GM19240 (cell line): ENCODE results near the gene NPR2.
A peak's percentile ranks its signal among the peaks of the same experiment; 100 is the strongest.

ENCODE experiments used
- DNase-seq: peaks from one replicate; pipeline ENCODE4 v3.0.0; 2011; ENCODE audit warnings: low spot score; ENCODE audit not compliant: insufficient read length

The NPR2 gene

DNA sequence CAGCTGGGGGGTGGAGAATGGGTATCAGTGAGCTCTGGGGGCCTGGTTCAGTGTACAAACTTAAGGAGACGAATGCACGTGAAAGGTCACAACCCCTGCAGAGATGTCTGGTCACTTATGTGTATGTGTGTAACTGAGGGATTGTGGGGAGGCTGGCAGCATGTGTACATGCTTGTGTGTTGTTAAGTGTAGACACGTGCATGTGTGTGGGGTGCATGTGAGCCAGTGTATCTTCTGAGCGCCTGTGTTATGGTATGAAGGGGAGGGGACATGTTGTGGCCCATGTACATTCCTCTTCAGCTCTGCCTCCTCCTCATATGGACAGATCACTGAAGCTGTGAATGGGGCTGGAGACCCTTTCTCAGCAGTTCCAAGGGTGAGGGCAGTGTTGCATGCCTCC, 39.6 kb downstream of the NPR2 start:
- DNase-seq: no peak

DNA sequence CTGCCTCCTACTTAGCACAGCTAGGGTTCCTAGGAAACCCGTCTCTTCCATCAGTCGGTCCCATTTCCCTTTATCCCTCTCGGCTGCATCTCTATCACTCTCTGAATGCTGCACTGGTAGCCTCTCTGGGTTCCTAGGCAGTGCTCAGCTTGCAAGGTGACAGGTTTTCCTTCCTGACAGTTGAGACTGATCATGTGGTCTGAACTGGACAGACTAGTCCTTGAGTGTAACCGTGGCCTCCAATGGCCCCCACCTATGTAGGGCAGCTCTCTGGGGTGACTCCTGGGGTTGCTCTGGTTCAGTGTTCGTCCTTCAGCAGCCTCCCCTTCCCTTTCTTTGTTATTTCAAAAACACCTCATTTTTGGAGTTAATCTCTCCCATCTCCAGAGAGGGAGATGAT, 41.4 kb downstream of the NPR2 start:
- DNase-seq: no peak

DNA sequence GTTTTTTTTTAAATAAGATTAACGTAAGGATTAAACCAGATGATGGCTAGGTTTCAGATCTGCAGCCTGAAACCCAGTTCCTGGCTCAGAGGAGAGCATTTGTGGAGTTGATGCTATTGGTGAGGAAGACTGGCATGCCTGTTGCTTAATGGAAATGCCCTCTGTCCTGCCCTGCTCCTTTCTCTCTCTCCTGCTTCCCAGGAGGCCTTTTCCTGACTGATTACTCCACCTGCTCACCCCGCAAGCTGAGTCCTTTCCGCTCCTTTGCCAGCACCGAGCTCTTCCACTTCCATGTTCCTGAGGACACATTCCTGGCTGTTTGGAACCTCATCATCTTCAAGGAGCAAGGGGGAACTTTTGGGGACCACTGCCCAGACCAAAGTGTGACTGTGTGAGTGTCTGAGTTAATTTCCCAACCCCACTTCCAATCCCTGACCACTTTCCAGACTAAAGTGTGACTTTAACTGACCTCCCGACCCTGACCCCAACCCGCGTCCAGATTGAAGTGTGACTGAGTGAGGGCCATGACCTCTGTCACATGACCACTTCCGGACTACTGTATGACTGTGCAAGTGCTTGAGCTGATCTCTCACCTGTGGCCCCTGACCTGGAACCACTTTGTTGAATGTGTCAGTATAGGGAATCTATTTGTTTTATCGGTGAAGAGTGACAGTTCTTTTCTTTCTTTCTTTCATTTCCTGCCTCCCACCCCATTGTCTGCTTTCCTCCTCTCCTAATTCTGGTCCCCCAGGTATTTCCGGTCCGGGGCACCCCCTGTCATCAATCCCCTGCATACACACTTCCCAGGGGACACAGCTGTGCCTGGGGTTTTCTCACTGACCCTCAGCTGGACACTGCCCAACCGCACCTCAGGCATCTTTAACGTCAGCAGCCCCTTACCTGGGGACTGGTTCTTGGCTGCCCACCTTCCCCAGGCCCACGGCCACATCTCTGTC, 43.1 kb downstream of the NPR2 start:
- DNase-seq: no peak

DNA sequence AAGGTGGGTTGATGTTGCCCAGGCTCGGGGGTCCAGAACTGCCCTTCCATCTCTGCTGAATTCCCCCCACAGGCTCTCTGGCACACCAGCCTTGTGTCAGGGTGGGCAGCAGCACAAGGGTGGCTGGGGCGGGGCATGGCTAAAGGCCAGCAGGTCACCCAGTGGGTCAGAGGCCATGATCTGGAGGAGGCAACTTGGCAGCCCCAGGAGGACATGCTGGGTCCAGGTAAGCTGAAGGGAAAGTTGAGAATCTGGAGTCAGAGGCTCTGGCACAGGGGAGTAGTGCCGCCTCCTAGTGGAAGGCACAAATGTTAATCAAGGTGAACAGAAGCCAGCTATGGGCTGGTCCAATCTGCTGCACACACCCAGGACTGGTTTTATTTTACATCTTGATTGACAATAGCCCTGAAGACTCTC, 43.8 kb downstream of the NPR2 start:
- DNase-seq: no peak

DNA sequence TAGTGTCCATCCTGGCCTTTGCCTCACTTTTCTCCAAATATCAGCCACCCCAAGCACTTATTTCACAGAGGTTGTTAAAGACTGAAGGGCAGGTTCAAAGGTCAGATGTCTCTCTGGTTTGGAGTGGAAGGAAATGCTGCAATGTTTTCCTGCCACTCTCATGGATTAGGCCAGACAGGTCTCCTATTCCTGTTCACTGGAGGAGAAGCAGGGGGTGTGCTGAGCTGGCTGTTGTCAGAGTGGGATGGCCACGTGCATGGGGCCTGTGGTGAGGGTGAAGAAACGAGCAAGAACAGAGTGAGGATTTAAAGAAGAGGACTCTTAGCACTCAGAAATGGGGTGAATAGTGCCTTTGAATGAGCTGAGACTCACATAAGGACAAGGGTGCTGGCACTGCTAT, 44.4 kb downstream of the NPR2 start:
- no peak for DNase-seq

DNA sequence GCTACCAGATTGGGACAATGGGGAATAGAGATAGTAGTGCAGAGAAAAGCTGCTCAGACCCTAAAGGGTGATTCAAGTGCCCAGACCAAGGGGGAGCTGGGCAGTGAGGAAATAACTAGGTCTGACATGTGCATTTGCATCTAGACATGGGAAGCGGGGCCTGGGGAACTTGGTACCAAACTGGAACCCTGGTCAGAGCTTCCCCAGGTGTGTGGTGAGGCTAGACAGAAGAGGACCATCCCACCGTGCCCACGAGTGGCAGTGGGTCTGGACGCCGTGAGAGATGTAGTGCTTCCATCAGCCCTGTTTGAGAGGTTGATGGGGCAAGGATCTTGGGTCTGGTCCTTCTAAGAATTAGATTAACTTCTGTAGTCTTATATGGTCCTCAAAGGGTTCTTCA, 45.2 kb downstream of the NPR2 start:
- no peak for DNase-seq

DNA sequence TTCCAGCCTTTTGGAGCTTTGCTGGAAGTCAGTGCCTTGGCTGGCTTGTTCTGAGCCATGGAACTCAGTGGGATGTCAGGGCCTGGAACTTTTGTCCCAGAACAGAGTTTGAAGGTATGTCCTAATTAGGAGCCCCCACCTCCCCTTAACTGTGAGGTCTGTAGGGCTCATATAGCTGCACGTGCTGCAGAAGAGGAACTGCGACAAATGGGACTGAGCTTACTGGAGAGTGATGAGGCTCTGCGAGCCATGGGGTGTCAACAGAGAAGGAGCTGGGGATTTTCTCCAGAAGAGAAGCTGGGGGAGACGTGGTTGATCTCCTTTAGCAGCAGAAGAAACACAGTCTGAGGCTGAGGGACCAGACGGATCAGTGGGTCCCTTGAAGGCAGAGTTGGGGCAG, 48.5 kb downstream of the NPR2 start:
- DNase-seq: no peak

DNA sequence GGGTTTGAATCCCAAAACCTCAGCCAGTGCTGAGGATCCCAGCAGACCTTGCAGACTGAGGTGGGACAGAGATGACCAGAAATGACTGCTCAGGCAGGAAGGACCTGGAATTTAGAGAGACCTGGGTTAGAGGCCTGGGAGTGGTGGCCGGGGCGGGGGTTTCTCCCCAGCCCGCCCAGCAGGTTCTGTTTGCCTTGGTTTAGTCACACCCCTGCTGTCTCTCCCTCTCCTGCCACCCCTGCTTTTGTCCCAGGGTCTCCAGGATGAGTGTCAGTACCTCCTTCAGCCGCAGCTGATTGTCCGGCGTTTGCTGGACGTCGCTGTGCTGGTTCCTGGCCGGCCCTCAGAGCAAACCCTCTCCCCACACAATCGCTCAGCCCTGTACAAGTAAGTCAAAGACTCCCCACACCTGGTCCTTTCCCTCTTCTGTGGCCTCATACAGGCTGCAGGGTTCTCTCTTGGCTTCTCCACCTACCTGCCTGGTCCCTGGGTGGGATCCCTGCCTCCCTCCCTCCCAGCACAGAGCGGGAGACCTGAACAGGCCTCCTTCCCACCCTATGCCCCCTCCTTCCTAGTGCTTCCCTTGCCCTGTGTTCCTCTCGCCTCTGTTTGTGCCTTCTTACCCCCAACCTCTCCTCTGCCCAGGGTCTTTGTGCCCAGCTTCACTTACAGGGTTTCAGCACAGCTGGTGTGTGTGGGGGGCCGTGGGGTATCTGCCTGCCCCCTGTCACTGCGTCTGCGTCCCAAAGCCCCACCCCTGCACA, 49.7 kb downstream of the NPR2 start:
- DNase-seq: no peak

DNA sequence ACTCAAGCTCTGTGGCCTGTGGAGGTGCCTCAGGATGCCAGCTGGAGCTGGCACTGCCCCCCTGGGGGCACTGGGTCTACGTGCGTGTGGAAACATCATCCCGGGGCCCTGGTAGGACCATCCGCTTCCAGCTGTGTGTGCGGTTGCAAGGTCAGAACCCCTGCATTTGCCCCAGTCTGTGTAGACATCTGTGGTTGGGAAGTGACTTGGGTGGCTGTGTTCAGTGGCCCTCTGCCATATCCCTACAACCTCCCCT, 50.2 kb downstream of the NPR2 start:
- no peak for DNase-seq

DNA sequence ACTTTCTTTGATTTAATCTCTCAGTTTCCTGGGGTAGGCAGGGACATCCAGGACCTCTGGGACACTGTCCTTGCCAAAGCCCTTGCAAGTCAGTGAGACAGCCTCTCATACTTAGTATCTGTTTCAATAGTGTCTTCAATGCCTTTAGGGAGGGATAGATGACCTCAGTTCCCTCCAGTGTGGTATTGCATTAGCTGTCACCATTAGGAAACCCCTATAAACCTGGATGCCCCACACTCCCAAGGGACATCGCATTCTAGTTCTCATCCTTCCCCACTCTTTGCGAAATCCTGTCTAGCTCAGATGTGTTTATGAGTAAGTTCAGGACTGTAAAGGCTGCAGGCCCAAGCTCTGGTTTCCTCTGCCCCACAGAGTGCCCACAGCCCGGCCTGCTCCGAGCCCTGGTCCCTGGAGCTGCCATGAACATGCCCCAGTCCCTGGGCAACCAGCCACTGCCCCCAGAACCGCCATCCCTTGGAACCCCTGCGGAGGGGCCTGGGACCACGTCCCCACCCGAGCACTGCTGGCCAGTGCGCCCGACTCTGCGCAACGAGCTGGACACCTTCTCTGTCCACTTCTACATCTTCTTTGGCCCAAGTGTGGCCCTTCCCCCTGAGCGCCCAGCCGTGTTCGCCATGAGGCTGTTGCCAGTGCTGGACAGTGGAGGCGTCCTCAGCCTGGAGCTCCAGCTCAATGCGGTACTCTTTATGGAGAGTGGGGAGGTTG, 50.8 kb downstream of the NPR2 start:
- DNase-seq: no peak

DNA sequence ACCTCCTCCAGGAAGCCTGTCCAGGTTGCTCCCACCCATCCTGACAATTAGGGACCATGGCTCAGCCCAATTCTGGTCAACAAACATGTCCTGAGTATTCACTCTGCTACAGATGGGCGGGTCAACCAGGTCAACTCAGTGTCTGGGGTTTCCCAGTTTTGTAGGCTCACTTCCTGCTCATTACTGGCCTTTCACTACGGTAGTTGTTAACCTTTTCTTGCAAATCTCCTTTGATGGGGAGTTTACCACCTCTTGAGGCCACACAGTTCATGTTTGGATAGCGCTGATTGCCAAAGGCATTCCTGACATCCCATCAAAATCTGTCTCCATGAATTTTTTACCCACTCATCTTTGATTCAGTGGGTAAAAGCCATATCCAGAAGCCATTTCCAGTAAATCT, 51.4 kb downstream of the NPR2 start:
- DNase-seq: peak; percentile 60

DNA sequence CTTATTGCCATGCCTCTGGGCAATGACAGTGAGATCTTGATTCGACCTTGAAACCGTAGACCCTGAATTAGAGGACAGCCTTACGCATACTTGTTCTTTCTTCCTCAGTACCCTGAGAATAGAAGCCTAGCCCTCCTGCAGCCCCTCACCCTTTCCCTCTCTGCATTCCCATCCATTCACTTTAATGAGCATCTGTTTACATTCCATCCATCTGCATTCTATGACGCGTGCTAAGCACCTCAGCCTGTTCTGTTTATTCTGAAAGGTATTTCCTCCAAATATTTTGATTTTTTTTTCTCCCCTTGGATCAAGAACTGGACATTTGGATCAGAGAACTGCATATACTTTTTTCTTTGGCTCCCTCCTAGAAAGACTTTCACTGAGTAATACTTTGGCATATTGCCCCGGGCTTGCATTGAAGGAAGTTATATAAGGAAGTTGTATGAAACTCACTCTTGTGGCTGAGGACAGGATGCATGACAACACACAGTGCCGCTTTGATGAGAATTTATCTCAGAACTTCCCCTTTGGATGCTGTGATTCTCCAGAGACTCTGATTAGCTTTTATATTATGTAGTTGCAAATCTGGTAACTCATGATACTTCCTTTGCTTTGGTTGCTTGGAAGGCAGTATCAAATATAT, 53.4 kb downstream of the NPR2 start:
- no peak for DNase-seq

DNA sequence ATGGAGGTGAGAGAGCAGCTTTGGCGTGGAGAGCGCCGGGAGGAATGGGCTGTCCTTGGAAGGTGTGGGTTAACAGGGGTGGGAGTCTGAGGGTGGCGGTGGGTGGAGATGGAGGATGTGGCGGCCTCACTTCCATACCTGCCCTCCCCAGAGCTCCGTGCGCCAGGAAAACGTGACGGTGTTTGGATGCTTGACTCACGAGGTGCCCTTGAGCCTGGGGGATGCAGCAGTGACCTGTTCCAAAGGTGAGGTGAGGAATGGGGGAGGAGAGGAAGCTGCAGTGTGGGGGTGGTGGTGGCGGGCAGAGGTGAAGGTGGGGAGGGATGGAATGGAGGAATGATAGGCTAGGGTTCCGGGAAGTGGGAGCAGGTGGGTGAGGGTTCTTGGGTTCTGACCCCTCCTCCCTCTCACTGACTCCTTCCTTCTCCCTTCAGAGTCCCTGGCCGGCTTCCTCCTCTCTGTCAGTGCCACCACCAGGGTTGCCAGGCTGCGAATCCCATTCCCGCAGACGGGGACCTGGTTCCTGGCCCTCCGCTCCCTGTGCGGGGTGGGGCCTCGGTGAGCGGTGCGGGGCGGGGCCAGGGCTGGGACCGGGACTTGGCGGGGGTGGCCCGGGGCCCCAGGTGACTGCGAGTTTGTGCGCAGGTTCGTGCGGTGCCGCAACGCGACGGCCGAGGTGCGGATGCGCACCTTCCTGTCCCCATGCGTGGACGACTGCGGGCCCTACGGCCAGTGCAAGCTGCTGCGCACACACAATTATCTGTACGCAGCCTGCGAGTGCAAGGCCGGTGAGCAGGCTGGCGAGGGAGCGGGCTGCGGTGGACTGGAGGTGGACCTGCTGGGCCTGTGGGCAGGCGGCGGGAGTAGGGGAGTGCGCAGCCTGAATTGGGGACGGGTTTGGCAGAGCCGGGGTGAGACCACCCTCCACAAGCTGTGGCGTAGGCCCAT, 54.7 kb downstream of the NPR2 start:
- no peak for DNase-seq

DNA sequence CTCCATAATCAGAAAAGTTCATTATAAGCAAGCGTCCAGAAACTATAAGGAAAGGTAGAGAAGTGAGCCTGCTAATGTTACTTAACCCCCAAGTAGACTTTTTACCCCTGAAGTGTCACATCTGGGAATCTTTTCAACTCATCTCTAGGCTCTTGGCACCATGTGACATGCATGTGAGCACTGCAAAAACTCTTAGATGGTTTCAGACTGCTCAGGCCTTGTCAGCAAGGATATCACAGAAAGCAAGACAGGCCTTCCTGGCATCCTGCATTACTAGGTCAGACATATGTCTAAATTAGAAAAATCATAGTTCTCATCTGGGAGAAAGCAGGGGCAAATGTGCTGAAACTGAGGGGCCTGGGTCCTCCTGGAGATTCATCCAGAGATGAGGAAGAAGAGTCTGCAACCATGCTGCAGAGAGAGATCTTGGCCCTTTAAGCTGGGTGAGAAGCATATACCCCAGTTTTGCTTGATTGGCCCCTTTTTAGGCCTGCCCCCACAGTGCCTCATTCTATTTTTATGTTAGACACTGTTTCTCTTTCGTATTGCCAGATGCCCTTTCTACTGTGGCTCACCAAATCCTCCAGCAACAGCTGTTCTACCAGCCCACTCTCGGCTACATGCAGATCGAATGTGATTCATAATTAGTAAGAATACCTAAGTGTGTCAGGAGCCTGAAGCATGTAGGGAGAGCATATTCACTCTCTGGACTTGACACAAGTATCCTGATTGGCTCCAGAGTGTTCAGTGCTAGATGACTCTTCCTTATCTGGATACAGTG, 56.6 kb downstream of the NPR2 start:
- DNase-seq: peak; percentile 87

DNA sequence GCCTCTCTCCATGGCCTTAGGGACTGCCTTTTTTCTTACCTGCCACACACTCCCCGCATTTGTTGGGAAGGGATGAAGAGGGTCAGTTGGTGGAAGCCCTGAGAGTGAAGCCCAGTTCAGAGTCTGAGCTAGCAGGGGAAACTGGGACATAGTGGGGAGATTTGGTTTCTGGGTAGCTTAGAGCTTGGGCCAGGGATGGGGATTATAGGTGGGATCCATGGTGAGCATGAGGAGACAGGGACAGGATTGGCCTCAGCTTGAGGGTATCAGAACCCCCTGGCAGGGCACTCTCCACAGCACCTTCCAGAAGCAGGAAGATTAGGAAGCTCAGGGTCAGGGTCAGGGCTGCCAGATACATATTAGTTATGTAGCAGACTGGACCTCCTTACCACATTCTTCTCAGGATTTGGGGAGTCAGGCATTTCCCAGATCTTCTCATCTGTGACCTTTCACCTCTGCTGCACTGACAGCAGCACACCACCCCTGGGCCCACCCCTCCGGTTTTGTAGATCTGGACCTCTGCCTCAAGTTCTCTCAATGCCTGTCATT, 61.0 kb downstream of the NPR2 start:
- no peak for DNase-seq

DNA sequence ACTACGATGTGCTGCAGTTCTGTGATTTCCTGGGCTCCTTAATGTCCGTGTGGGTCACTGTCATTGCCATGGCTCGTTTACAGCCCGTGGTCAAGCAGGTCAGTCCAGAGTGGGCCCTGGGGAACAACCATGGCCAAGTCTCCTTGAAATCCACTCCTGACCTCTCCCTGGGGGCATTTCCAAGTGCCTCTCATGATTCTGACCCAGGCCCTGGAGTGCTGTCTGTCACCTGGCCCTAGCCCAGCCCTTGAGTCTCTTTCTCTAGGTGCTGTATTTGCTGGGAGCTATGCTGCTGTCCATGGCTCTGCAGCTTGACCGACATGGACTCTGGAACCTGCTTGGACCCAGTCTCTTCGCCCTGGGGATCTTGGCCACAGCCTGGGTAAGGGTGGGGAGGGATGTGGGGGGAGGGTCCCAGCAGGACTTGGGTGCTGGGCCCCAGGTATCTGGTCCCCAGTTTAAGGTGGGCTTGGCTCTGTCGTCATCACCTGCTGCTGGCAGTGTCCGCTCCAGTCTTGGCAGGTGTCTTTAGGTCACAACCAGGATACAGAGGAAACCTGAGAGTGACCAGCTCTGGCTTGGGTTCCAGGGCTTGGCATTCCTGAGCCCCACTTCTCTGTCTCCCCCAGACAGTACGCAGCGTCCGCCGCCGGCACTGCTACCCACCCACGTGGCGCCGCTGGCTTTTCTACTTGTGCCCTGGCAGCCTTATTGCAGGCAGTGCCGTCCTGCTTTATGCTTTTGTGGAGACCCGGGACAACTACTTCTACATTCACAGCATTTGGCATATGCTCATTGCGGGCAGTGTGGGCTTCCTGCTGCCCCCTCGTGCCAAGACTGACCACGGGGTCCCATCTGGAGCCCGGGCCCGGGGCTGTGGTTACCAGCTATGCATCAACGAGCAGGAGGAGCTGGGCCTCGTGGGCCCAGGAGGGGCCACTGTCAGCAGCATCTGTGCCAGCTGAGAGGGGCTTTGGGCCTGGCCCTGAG, 61.8 kb downstream of the NPR2 start:
- DNase-seq: no peak

DNA sequence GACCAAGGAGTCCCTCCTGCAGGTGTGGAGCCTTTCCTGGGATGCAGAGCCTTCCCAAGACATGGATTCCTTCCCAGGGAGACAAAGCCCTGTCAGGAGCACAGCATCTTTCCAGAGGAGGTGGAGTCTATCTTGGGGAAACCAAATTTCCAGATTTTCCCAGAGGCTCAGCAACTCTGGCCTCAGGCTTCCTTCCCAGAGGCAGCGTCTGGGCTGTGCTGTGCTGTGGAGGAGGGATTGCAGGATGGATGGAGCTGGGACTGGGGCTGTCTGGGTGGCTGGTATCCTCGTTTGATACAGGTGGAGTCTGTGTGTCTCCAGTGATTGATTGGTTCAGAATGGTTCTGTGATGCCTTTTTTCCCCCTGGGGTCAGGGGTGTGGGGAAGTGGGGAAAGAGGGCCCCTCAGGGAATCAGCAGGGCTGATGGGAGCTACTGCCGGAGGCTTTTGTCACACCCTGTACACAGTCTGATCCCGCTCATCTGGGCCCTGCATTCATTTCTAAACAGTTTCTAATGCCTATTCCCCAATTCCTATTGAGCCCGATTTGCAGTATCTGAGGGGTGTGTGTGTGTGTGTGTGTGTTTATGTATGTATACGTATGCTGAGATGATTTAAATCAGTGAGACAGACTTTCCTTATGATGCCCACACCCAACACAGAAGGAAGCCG, 62.8 kb downstream of the NPR2 start:
- DNase-seq: no peak

DNA sequence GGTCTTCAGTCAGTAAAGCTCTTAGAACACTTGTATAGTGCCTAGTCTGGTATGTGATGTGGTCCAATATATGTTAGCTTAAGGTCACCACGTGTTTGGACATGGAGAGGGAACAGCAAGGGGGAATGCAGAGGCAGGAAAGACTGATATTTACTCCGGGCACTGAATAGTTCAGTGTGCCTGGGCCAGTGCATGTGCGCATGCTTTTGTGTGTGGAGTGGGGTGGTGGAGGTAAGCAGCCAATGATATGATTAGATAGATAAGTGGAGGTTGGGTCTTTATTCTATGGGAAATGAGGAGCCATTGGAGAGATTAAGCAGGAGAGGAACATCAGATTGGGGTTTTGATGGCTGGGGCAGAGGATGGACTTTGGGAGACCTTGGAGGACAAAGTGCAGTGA, 64.8 kb downstream of the NPR2 start:
- no peak for DNase-seq
